LNCaP clone FGC (cell line): ENCODE results near the gene NRXN2.
"Not testable (repeated sequence)": the region's sequence is repeated elsewhere in the genome, so short reads cannot be mapped to it uniquely, and the experiment has no call there.

Source experiments
- DNase-seq: peaks from one replicate; pipeline ENCODE4 v3.0.0-alpha.2; 2011; ENCODE audit warnings: low read depth
- H3K4me3 ChIP-seq: 2 replicates; pipeline ENCODE4 v1.5.1; 2011; ENCODE audit warnings: mild to moderate bottlenecking, low read depth, low read length, control low read depth
- TF ChIP-seq, protein P1 (sequence below): IDR thresholded peaks from 2 replicates; pipeline ENCODE4 v1.5.1; 2012; ENCODE audit warnings: mild to moderate bottlenecking; ENCODE audit not compliant: control insufficient read depth, insufficient read depth; ENCODE audit errors: extremely low read depth

Gene NRXN2

DNA sequence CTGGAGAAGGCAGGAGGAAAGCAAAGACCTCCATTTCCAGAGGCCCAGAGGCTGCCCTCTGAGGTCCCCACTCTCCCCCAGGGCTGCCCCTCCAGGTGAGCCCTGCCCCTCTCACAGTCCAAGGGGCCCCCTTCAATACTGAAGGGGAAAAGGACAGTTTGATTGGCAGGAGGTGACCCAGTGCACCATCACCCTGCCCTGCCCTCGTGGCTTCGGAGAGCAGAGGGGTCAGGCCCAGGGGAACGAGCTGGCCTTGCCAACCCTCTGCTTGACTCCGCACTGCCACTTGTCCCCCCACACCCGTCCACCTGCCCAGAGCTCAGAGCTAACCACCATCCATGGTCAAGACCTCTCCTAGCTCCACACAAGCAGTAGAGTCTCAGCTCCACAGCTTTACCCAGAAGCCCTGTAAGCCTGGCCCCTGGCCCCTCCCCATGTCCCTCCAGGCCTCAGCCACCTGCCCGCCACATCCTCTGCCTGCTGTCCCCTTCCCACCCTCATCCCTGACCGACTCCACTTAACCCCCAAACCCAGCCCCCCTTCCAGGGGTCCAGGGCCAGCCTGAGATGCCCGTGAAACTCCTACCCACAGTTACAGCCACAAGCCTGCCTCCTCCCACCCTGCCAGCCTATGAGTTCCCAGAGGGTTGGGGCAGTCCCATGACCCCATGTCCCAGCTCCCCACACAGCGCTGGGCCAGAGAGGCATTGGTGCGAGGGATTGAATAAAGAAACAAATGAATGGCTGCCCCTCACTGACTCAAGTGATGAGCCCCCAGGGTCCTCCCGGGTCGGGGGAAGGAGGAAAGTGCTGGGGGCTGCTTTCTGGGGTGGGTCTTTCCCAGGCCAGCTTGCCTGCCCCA lies 121.2 kb downstream of the NRXN2 start:
- H3K4me3 ChIP-seq = no peak overlapping the region
- TF ChIP-seq, protein P1, sequence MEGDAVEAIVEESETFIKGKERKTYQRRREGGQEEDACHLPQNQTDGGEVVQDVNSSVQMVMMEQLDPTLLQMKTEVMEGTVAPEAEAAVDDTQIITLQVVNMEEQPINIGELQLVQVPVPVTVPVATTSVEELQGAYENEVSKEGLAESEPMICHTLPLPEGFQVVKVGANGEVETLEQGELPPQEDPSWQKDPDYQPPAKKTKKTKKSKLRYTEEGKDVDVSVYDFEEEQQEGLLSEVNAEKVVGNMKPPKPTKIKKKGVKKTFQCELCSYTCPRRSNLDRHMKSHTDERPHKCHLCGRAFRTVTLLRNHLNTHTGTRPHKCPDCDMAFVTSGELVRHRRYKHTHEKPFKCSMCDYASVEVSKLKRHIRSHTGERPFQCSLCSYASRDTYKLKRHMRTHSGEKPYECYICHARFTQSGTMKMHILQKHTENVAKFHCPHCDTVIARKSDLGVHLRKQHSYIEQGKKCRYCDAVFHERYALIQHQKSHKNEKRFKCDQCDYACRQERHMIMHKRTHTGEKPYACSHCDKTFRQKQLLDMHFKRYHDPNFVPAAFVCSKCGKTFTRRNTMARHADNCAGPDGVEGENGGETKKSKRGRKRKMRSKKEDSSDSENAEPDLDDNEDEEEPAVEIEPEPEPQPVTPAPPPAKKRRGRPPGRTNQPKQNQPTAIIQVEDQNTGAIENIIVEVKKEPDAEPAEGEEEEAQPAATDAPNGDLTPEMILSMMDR = no peak
- DNase-seq = no peak

DNA sequence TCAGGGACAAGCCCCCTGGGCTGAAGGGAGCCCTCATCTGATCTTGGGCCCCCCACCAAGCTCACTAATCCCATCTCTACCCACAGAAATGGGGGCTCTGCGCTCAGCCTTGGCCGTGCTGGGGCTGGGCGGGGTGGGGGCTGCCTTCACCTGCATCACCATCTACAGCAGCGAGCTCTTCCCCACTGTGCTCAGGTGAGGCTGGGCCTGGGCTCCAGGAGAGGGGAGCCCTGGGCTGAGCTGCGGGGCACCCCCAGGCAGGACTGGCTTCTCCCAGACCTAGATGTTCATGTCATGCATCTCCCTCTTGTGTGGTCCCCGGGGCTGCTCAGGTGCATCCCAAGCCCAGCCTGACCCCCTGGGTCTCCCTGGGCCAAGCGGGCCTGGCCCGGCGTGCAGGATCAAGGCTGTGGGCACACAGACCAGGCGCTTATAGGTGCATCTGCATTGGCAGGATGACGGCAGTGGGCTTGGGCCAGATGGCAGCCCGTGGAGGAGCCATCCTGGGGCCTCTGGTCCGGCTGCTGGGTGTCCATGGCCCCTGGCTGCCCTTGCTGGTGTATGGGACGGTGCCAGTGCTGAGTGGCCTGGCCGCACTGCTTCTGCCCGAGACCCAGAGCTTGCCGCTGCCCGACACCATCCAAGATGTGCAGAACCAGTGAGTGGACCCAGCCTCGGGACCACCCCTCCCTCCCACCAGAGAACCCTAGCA lies 122.6 kb downstream of the NRXN2 start:
- no peak for DNase-seq
- H3K4me3 ChIP-seq = no peak overlapping the region
- TF ChIP-seq, protein P1 = no peak

DNA sequence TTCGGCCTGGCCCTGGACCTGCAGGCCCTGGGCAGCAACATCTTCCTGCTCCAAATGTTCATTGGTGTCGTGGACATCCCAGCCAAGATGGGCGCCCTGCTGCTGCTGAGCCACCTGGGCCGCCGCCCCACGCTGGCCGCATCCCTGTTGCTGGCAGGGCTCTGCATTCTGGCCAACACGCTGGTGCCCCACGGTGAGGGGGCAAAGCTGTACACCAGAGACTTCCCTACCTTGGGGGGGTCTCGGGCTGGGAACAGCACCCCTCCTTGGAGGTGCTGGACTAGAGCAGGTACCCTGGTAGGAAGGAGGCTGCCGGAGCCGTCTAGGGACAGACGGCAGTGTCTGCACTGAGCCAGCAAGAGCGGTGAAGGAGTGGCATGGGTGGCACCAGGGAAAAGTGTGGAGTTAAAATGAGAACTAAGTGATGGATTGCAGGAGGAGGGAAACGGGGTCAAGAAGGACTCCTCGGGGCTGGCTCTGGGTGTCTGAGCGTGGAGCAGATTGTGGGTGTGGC lies 123.2 kb downstream of the NRXN2 start:
- H3K4me3 ChIP-seq = no peak overlapping the region
- DNase-seq = no peak
- TF ChIP-seq, protein P1 = no peak

DNA sequence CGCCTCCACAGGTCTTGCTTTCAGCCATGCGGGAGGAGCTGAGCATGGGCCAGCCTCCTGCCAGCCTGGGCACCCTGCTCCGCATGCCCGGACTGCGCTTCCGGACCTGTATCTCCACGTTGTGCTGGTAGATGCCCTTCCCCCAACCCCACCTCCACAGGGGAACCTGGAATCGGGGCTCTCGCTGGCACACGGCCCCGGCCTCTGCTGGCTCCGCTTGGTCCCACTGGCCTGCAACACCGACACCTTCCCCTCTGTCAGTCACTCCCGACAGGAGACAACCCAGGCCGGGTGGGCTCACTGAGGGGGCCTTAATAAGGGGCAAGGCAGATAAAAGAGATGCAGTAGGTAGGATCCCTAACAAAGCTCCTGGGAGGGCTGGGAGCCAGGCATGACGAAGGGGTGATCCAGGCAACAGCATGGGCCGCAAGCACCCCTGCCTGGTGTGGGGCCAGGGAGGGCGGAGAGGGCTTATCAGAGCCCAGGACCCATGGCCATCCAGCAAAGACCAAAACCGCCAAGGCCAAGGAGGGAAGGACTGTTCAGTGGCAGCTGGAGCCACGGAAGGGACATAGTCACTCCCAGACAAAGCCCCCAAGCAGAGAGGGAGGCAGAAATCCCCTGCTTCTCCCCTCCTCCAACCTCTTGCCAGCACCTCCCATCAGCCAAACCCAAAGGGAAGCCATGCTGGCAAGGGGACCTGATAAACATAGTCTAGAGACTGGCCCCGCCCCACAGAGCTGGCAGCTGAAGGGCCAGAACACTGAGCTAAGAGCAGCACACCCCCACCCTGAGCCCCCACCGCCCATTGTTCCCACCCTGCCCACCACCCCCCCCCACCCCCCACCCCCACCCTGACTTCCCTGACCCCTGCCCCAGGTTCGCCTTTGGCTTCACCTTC lies 124.0 kb downstream of the NRXN2 start:
- TF ChIP-seq, protein P1 = no peak
- no peak for DNase-seq

DNA sequence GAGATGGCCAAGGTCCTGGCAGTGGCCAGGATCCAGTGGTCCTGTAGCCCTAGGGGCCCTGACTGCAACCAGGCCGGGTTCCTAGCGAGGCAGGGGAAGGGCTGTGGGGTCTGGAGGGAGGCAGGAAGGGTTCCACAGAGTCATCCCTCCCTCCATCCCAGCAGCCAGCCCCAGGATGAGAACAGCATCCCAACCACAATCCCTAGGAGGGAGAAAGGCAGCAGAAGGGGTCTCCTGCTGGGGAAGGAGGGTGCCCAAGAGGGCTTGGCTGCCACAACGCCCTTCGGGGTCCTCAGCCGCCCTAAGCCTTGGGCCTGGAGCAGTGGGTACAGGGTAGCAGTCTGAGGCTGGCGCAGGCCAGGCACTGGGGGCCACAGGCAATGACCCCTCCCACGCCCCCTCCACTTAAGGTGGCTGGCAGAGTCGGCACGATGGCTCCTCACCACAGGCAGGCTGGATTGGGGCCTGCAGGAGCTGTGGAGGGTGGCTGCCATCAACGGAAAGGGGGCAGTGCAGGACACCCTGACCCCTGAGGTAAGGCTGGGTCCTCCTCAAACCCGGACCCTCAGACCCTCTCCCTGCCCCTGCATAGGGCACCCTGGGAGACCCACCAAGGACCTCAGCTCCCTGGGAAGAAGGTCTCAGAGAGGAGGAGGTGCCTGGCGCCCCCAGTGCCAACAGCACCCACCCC lies 124.7 kb downstream of the NRXN2 start:
- DNase-seq = no peak
- TF ChIP-seq, protein P1 = no peak
- H3K4me3 ChIP-seq = no peak overlapping the region

More for the DNA sequence above, 124.0 kb downstream of the NRXN2 start:
- no peak overlapping the region for H3K4me3 ChIP-seq

DNA sequence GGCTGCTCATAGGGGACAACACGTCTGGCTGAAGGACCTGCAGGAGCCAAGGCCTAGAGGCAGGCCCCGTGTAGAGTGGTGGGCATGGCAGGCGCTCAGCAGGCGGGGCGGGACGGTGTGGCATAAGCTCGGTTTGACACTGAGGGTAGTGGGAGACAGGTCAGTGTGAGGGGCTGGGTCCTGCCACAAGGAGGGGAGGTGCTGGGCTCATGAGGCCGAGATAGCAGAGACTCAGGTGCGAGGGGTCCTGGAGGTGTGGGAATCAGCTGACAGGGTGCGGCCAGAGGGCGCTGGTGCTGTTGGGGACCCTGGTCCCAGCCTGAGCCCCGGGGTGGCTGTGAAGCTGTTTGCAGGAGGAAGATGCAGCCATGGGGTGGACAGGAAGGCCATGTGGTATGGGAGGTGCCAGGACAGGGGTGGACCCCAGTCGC lies 125.3 kb downstream of the NRXN2 start:
- no peak for DNase-seq
- H3K4me3 ChIP-seq = no peak overlapping the region
- TF ChIP-seq, protein P1 = no peak

DNA sequence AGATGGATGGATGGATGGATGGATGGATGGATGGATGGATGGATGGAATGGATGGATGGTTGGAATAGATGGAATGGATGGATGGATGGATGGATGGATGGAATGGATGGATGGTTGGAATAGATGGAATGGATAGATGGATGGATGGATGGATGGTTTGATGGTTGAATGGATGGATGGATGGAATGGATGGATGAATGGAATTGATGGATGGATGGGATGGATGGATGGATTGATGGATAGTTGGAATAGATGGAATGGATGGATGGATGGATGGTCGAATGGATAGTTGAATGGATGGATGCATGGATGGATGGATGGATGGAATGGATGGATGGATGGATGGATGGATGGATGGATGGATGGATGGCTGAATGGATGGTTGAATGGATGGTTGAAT lies 127.1 kb downstream of the NRXN2 start:
- not testable (repeated sequence) for H3K4me3 ChIP-seq

More for the DNA sequence above, 127.1 kb downstream of the NRXN2 start:
- not testable (repeated sequence) for DNase-seq
